LoVo (cell line): ENCODE results near the gene MICU1.
"Not testable (repeated sequence)": the region's sequence is repeated elsewhere in the genome, so short reads cannot be mapped to it uniquely, and the experiment has no call there.

Experiments
- DNase-seq: peaks from one replicate; pipeline ENCODE4 v3.0.0-alpha.2; 2016; ENCODE audit warnings: low spot score

MICU1 gene

GRCh38 chr10:72386916-72387586 lies 238.8 kb downstream of the MICU1 start:
- no peak for DNase-seq

- no peak for DNase-seq
Measured at GRCh38 chr10:72385724-72386123, 240.2 kb downstream of the MICU1 start.

- not testable (repeated sequence) for DNase-seq
Measured at GRCh38 chr10:72384982-72385381, 240.9 kb downstream of the MICU1 start.

GRCh38 chr10:72379776-72380175 lies 246.1 kb downstream of the MICU1 start:
- DNase-seq, result no peak

GRCh38 chr10:72379062-72379461 lies 246.8 kb downstream of the MICU1 start:
- no peak for DNase-seq

- no peak for DNase-seq
Measured at GRCh38 chr10:72375585-72375984, 250.3 kb downstream of the MICU1 start.

- no peak for DNase-seq
Measured at GRCh38 chr10:72375173-72375572, 250.7 kb downstream of the MICU1 start.

GRCh38 chr10:72370201-72370722 lies 255.6 kb downstream of the MICU1 start:
- no peak for DNase-seq

- DNase-seq, result no peak
Measured at GRCh38 chr10:72367301-72367960, 258.4 kb downstream of the MICU1 start.

GRCh38 chr10:72365106-72365895 lies 260.6 kb downstream of the MICU1 start:
- DNase-seq, result no peak

- DNase-seq, result peak; percentile 85
Measured at GRCh38 chr10:72364239-72364777, 261.6 kb downstream of the MICU1 start.

GRCh38 chr10:72356987-72357386 lies 268.9 kb downstream of the MICU1 start:
- DNase-seq, result no peak

- no peak for DNase-seq
Measured at GRCh38 chr10:72356115-72356514, 269.8 kb downstream of the MICU1 start.

GRCh38 chr10:72355214-72355555 lies 270.7 kb downstream of the MICU1 start:
- no peak for DNase-seq

- DNase-seq, result peak; percentile 94
Measured at GRCh38 chr10:72354356-72355213, 271.3 kb downstream of the MICU1 start, which contains the start of gene DNAJB12. DNAJB12 (minus strand) TSS chr10:72354919; CDS start chr10:72354897, 22 bp downstream.

GRCh38 chr10:72353965-72354355 lies 271.9 kb downstream of the MICU1 start:
- DNase-seq, result no peak

- DNase-seq, result peak; percentile 15
Measured at GRCh38 chr10:72353028-72353964, 272.6 kb downstream of the MICU1 start.

- DNase-seq, result no peak
Measured at GRCh38 chr10:72351479-72351878, 274.4 kb downstream of the MICU1 start.

GRCh38 chr10:72349438-72349837 lies 276.4 kb downstream of the MICU1 start:
- no peak for DNase-seq

- DNase-seq, result no peak
Measured at GRCh38 chr10:72348282-72348681, 277.6 kb downstream of the MICU1 start.
